ENCODE data around the gene MMP21.

The MMP21 gene

GRCh38 chr10:125721035-125721434, 54.6 kb downstream of the MMP21 start:
- no peak for DNase-seq
- in situ Hi-C loops (cut with MboI; ENCODE audit: low pct_unique_long_range_greater_than_20kb, low sequenced_read_pairs): no loop called here

- DNase-seq: no peak
- in situ Hi-C loops (cut with MboI; ENCODE audit: low pct_unique_long_range_greater_than_20kb, low sequenced_read_pairs): no loop called here
Measured at GRCh38 chr10:125720002-125720382, 55.6 kb downstream of the MMP21 start.

GRCh38 chr10:125719173-125720001, 56.2 kb downstream of the MMP21 start, which contains the start of gene EDRF1:
Gene EDRF1 (plus strand): TSS chr10:125719709. CDS start chr10:125719808, 99 bp downstream.
- in situ Hi-C loops (cut with MboI; ENCODE audit: low pct_unique_long_range_greater_than_20kb, low sequenced_read_pairs): no loop called here
- peak; percentile 98 for DNase-seq

Measured in KBM-7 (cell line).